HUES6 (cell line): Measurements from ENCODE around the gene PAM16.

Source experiments
- H3K27ac ChIP-seq: 2 replicates; pipeline ENCODE4 v1.7.0; 2013; ENCODE audit warnings: low read depth, mild to moderate bottlenecking, low read length, inconsistent platforms
- H3K27me3 ChIP-seq: 2 replicates; pipeline ENCODE4 v1.6.1; 2013; ENCODE audit warnings: low read length; ENCODE audit not compliant: control insufficient read depth, insufficient read depth
- H3K36me3 ChIP-seq: 2 replicates; pipeline ENCODE4 v1.6.1; 2013; ENCODE audit warnings: low read length; ENCODE audit not compliant: control insufficient read depth, insufficient read depth
- H3K4me1 ChIP-seq: 2 replicates; pipeline ENCODE4 v1.6.1; 2013; ENCODE audit warnings: low read length; ENCODE audit not compliant: control insufficient read depth, insufficient read depth
- H3K4me3 ChIP-seq: 2 replicates; pipeline ENCODE4 v1.5.1; 2013; ENCODE audit warnings: low read depth, low read length
- H3K9ac ChIP-seq: one replicate; pipeline ENCODE4 v1.6.1; 2013; ENCODE audit warnings: mild to moderate bottlenecking, low read length
- H3K9me3 ChIP-seq: 2 replicates; pipeline ENCODE4 v1.6.1; 2013; ENCODE audit warnings: low read depth, low read length; ENCODE audit not compliant: control insufficient read depth, insufficient read depth

PAM16 gene

DNA sequence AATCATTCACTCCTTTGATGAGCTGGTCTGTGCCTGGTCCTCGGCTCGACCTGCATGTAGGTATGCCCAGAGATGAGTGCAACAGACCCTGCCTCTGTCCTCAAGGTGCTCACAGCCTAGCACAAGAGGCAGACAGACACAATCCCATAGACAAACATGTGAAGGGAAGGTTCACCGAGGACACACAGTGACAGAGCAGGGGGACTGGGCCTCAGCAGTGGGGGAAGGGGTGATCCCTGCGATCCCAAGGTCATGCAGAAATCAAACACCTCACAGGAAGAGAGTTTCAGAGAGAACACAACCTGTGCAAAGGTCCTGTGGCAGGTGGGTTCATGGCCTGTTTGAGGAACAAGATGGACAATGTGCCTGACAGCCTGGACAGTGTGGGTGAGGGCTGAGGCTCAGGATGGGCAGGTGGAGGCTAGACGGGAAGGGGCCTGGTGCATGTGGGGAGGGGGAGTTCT, 16.3 kb upstream of the PAM16 start:
- no peak overlapping the region for H3K27ac ChIP-seq
- peaks cover 17% of the 10 kb centered on the region for H3K4me1 ChIP-seq
- no peak overlapping the region for H3K9ac ChIP-seq
- H3K27me3 ChIP-seq = no peaks in the 10 kb centered on the region
- no peaks in the 10 kb centered on the region for H3K9me3 ChIP-seq
- H3K36me3 ChIP-seq = no peaks in the 10 kb centered on the region
- H3K4me3 ChIP-seq = no peak overlapping the region

DNA sequence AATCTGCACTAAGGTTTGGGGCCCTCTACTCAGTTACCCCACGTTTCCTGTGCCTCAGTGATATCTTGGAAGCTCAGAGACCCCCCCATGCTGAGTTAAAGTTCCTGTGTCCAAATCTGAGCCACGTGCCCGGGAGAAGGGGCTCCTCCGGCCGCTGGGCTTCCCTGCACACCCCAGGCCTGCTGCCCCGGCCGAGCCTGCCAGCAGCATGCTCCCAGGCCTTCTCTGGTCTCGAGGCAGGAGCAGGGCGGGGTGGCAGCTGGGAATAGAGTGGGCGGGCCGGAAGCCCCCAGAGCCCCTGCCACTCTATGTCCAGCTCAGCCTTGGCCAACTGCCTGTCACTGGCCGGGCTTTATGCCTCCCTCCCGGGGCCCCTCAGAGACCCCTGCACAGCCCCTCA, 14.9 kb upstream of the PAM16 start:
- Histone ChIP-seq H3K27me3 (no peaks in the 10 kb centered on the region), H3K36me3 (no peaks in the 10 kb centered on the region), H3K27ac (no peak overlapping the region), H3K9ac (no peak overlapping the region), H3K9me3 (no peaks in the 10 kb centered on the region), H3K4me3 (no peak overlapping the region), H3K4me1 (peaks cover 13% of the 10 kb centered on the region; the same call in 1 of the 2 replicates)

DNA sequence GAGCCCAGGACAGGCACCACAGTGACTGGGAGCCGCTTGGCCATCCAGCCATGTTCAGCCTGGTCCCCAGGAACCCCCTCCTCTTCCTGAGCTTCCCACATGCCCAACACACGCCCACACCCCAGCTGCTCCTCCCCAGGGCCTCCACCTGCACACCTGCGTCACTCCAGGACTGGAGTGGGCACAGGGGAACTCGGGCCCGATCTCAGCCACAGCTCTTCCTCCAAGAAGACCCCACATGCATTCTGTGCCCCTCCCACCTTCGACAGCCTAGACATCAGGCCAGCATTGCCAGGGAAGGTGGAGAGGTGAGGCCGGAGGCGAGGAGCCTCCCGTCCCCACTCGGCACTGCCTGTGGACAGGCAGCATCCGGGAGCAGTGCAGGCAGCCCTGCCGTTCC, 14.5 kb upstream of the PAM16 start:
- no peaks in the 10 kb centered on the region for H3K27me3 ChIP-seq
- peaks cover 12% of the 10 kb centered on the region; the same call in 1 of the 2 replicates for H3K4me1 ChIP-seq
- H3K27ac ChIP-seq = no peak overlapping the region
- H3K4me3 ChIP-seq = no peak overlapping the region
- H3K9me3 ChIP-seq = no peaks in the 10 kb centered on the region
- no peaks in the 10 kb centered on the region for H3K36me3 ChIP-seq
- no peak overlapping the region for H3K9ac ChIP-seq

DNA sequence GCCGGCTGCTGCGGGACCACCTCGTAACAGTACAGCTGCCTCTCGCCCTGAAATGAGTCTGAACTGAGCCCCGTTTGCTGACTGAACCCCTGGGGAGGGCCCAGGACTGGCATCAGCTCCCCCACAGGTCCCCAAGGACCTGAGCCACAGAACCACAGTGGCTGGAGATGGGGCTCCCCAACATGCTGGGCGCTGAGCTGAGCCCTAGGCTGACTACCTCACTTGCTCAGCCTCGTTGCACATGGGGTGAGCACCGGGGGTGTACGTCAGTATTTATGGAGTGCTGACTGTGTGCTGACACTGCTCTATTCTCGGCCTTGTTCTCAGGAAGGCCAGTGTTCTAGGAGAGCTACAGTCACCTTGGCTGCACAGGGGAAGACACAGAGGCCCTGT, 13.9 kb upstream of the PAM16 start:
- Histone ChIP-seq H3K9ac (no peak overlapping the region), H3K36me3 (no peaks in the 10 kb centered on the region), H3K9me3 (no peaks in the 10 kb centered on the region), H3K27me3 (no peaks in the 10 kb centered on the region), H3K4me1 (peaks cover 12% of the 10 kb centered on the region; the same call in 1 of the 2 replicates), H3K27ac (no peak overlapping the region), H3K4me3 (no peak overlapping the region)

DNA sequence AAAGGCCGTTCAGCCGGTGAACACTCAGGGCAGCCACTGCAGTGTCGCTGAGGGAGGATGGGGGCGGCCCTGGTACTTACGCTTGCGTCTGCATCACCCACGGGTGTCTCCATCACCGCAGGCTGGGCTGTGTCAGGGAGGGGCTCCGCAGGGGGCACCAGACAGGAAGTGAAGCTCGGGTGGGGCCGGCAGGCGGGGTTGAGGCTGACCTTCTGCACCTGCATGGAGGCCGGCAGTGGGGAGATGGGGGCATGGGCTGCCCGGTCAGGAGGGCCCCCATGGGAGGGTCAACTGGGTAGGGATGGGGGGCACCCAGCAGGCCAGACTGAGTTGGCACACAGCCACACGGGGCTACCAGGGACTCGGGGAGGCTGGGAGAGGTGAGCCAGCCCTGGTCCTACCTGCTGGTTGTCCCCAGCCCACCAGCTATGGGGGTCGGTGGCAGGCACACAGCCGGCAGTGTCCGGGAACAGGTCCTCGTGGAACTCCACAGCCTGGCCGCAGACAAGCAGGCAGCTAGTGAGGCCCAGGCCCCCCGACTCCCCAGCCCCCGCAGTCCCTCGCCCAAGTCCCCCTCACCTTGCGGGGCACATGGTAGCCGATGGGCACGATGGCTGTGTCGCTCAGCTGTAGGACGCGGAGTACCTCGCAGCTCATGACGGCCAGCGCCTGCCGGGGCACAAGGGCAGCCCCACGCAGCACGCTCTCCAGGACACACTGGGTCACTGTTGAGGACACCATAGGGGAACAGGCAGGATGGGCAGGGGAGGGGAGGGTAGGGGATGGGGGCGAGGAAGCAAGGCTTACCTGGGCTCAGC, 13.3 kb upstream of the PAM16 start:
- H3K9ac ChIP-seq = no peak overlapping the region
- H3K36me3 ChIP-seq = no peaks in the 10 kb centered on the region

DNA sequence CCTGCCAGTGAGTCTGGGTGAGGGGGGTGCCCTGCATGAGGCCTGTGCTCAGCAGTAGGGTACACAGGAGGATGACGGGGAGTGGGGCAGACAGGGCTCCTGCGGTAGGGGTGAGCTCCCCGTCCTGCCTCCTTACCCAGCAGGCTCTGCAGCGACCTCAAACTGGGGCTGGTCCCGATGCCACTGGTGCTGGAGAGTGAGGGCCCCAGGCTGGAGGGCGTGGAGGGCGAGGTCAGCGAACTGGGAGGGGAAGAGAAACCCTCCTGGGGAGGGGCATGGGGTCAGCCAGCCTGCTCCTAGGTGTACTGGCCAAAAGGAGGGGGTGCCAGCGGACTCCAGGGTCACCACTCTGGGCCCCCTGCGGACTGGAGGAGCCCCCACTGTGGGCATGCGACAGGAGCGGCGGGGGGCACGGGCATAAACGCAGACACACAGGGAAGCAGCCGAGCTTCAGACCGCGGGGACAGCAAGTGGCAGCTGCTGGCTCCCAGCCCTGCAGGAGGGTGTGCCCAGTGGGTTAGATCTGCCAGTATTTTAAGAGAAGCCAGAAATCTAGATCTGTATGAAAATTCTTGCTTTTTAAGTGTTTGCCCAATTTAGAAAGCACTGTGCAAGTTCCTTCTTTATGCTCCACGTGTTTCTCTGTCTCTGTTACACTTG, 11.5 kb upstream of the PAM16 start:
- no peak overlapping the region for H3K9ac ChIP-seq
- no peak overlapping the region for H3K4me3 ChIP-seq
- peaks cover 3% of the 10 kb centered on the region; the same call in 1 of the 2 replicates for H3K4me1 ChIP-seq
- no peaks in the 10 kb centered on the region for H3K9me3 ChIP-seq
- no peaks in the 10 kb centered on the region for H3K27me3 ChIP-seq
- no peaks in the 10 kb centered on the region for H3K36me3 ChIP-seq
- H3K27ac ChIP-seq = no peak overlapping the region

More for the DNA sequence above, 13.3 kb upstream of the PAM16 start:
- Histone ChIP-seq H3K9me3 (no peaks in the 10 kb centered on the region), H3K27me3 (no peaks in the 10 kb centered on the region), H3K4me1 (peaks cover 11% of the 10 kb centered on the region; the same call in 1 of the 2 replicates), H3K4me3 (no peak overlapping the region), H3K27ac (no peak overlapping the region)

DNA sequence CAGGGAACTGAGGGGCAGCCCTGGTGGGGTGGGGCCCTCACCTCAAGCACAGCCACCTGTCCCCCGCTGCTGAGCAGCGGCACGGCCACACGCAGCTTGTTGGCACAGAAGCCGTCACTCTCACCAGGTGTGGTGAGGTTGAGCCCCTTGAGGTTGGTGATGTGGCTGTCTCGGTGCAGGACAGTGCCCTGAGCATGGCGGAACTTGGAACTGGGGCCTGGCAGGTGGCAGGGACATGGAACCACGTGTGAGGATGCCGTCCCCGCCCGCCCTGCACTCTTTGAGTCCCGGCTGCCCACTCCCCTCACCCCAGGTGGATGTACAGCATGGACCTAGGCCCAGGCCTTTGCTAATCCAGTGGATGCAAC, 10.8 kb upstream of the PAM16 start:
- Histone ChIP-seq H3K27ac (no peak overlapping the region), H3K9me3 (no peaks in the 10 kb centered on the region), H3K4me3 (no peak overlapping the region), H3K4me1 (peaks cover 3% of the 10 kb centered on the region; the same call in 1 of the 2 replicates), H3K36me3 (no peaks in the 10 kb centered on the region), H3K9ac (no peak overlapping the region), H3K27me3 (no peaks in the 10 kb centered on the region)

DNA sequence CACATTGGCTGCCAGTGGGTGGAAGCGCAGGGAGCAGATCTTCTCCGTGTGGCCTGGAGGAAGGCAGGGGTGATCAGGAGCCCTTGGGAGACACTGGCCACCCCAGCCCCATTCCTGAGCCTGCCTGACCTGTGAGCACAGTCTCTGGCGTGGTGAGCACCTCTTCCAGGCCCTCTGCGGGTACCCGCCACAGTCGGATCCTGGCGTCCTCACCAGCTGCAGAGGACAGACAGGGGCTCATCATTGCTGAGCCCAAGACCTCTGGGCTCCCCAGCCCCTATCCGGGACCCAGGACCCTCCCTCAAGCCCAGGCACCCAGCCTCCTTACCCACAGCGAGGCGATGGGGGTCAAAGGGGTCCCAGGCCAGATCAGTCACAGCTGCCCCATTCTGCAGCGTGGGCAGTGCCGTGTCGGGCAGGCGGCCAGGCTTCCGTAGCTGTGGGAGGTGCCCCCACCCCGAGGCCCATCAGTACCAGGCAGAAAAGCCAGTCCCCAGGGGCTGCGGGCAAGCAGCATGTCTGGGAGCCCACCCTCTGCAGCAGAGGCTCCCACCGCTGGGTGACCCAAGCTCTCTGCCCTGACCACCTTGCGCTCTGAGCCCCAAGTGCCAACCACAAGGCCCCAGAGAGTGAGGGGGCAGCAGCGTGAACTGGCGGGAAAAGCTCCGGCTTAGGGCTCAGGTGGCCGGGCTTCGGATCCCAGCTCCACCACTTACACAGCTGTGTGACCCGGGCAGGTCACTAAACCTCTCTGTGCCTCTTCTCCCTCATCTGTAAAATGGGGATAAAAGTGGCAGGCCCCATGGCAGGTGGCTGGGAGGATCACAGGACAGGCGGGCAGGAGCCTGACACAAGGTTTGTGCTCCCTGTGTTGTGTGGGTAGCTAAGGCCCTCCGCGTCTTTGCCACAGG, 10.2 kb upstream of the PAM16 start:
- Histone ChIP-seq H3K36me3 (no peaks in the 10 kb centered on the region), H3K9me3 (no peaks in the 10 kb centered on the region), H3K27me3 (no peaks in the 10 kb centered on the region), H3K4me3 (no peak overlapping the region), H3K9ac (no peak overlapping the region), H3K27ac (no peak overlapping the region), H3K4me1 (peaks cover 3% of the 10 kb centered on the region; the same call in 1 of the 2 replicates)

DNA sequence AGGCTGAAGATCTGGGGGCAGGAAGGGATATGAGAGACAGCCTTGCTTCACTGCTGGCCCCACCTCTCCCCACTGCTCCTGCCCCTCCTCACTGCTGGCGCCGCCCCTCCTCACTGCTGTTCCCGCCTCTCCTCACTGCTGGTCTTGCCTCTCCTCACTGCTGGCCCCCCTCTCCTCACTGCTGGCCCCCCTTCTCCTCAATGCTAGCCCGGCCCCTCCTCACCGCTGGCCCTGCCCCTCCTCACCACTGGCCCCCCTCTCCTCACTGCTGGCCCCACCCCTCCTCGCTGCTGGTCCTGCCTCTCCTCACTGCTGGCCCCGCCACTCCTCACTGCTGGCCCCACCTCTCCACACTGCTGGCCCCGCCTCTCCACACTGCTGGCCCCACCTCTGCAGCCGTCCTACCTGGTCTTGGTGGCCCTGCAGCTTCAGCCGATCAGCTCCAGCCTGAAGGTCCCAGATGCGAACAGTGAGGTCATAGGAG, 9.5 kb upstream of the PAM16 start:
- peaks cover 3% of the 10 kb centered on the region; the same call in 1 of the 2 replicates for H3K4me1 ChIP-seq
- H3K36me3 ChIP-seq = no peaks in the 10 kb centered on the region
- no peak overlapping the region for H3K27ac ChIP-seq
- H3K4me3 ChIP-seq = no peak overlapping the region
- no peak overlapping the region for H3K9ac ChIP-seq
- H3K27me3 ChIP-seq = no peaks in the 10 kb centered on the region
- no peaks in the 10 kb centered on the region for H3K9me3 ChIP-seq

DNA sequence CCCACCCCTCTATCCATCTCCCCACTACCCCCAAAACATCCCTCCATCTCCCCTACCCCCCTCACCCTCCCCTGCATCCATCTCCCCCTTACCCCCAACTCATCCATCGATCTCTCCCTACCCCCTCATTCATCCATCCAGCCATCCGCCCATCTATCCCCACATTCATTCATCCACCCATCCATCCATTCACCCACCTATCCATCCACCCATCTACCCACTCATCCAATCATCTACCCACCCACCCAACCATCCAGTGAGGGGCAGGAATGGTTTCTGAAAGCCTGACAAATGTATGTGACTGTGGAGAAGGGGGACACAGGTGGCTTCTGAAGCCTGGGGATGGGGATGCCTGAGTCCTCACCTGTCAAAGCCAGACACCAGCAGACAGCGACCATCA, 8.8 kb upstream of the PAM16 start:
- Histone ChIP-seq H3K27ac (no peak overlapping the region), H3K4me1 (peaks cover 3% of the 10 kb centered on the region; the same call in 1 of the 2 replicates), H3K4me3 (no peak overlapping the region), H3K27me3 (no peaks in the 10 kb centered on the region), H3K9me3 (no peaks in the 10 kb centered on the region), H3K9ac (no peak overlapping the region), H3K36me3 (no peaks in the 10 kb centered on the region)
